D721Med (cell line): ENCODE data around the gene WASHC1.
"Not testable (repeated sequence)": the region's sequence is repeated elsewhere in the genome, so short reads cannot be mapped to it uniquely, and the experiment has no call there.

Experiments
- DNase-seq: peaks from one replicate; pipeline ENCODE4 v3.0.0; 2011; ENCODE audit warnings: low spot score; ENCODE audit not compliant: insufficient read length
- FAIRE-seq: peaks from 2 replicates; lab custom pipeline; 2011; peaks lifted over from hg19 to GRCh38; lab: Jason Lieb, UNC
- TF ChIP-seq, protein P1 (sequence below): IDR thresholded peaks from 2 replicates; pipeline ENCODE4 v1.5.1; 2012; ENCODE audit warnings: mild to moderate bottlenecking, control low read depth; ENCODE audit not compliant: insufficient read depth; ENCODE audit errors: missing control alignments

The WASHC1 gene

DNA sequence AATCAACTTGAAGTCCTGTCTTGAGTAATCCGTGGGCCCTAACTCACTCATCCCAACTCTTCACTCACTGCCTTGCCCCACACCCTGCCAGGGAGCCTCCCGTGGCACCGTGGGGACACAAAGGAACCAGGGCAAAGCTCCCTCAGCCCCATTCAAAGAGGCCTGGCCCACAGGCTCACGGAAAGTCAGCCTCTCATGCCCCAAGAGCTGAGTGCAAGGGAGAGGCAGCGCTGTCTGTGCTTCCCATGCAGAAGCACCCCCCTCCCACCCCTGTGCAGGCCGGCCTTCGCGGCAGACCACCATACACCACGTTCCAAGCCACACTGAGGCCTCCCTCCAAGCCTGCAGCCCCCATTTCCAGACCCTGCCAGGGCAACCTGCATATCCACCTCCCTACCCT lies 7.6 kb downstream of the WASHC1 start:
- DNase-seq, FAIRE-seq: not testable (repeated sequence)

DNA sequence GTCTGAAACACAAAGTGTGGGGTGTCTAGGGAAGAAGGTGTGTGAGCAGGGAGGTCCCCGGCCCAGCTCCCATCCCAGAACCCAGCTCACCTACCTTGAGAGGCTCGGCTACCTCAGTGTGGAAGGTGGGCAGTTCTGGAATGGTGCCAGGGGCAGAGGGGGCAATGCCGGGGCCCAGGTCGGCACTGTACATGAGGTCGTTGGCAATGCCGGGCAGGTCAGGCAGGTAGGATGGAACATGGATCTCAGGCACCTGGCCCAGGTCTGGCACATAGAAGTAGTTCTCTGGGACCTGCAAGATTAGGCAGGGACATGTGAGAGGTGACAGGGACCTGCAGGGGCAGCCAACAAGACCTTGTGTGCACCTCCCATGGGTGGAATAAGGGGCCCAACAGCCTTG lies 12.4 kb downstream of the WASHC1 start:
- not testable (repeated sequence) for DNase-seq, FAIRE-seq

DNA sequence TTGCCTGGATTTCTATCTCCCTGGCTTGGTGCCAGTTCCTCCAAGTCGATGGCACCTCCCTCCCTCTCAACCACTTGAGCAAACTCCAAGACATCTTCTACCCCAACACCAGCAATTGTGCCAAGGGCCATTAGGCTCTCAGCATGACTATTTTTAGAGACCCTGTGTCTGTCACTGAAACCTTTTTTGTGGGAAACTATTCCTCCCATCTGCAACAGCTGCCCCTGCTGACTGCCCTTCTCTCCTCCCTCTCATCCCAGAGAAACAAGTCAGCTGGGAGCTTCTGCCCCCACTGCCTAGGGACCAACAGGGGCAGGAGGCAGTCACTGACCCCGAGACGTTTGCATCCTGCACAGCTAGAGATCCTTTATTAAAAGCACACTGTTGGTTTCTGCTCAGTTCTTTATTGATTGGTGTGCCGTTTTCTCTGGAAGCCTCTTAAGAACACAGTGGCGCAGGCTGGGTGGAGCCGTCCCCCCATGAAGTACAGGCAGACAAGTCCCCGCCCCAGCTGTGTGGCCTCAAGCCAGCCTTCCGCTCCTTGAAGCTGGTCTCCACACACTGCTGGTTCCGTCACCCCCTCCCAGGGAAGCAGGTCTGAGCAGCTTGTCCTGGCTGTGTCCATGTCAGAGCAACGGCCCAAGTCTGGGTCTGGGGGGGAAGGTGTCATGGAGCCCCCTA lies 15.0 kb downstream of the WASHC1 start:
- not testable (repeated sequence) for DNase-seq, FAIRE-seq

GRCh38 chr9:11206-11605 lies 18.1 kb downstream of the WASHC1 start:
- TF ChIP-seq, protein P1, sequence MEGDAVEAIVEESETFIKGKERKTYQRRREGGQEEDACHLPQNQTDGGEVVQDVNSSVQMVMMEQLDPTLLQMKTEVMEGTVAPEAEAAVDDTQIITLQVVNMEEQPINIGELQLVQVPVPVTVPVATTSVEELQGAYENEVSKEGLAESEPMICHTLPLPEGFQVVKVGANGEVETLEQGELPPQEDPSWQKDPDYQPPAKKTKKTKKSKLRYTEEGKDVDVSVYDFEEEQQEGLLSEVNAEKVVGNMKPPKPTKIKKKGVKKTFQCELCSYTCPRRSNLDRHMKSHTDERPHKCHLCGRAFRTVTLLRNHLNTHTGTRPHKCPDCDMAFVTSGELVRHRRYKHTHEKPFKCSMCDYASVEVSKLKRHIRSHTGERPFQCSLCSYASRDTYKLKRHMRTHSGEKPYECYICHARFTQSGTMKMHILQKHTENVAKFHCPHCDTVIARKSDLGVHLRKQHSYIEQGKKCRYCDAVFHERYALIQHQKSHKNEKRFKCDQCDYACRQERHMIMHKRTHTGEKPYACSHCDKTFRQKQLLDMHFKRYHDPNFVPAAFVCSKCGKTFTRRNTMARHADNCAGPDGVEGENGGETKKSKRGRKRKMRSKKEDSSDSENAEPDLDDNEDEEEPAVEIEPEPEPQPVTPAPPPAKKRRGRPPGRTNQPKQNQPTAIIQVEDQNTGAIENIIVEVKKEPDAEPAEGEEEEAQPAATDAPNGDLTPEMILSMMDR, result peak; percentile 49
- not testable (repeated sequence) for FAIRE-seq, DNase-seq

DNA sequence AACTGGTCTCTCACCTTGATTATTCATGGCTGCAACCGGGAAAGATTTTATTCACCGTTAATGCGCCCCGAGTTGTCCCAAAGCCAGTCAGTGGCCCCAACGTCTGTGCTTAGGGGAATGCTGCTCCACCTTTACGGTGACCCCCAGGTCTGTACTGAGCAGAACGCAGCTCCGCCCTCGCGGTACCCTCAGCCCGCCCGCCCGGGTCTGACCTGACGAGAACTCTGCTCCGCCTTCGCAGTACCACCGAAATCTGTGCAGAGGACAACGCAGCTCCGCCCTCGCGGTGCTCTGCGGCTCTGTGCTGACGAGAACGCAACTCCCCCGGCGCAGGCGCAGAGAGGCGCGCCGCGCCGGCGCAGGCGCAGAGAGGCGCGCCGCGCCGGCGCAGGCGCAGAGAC lies 18.6 kb downstream of the WASHC1 start:
- DNase-seq, FAIRE-seq: not testable (repeated sequence)

GRCh38 chr9:10207-10606 lies 19.0 kb downstream of the WASHC1 start:
- FAIRE-seq, DNase-seq: not testable (repeated sequence)
